SIG-M5 treated with dmso at 0.1 percent for 504 hours (cell line): ENCODE data around the gene ADAMTSL5.

Experiments
- DNase-seq: peaks from one replicate; lab custom pipeline; 2025; ENCODE audit not compliant: unreplicated experiment; lab: John Stamatoyannopoulos, UW

ADAMTSL5 gene

DNA sequence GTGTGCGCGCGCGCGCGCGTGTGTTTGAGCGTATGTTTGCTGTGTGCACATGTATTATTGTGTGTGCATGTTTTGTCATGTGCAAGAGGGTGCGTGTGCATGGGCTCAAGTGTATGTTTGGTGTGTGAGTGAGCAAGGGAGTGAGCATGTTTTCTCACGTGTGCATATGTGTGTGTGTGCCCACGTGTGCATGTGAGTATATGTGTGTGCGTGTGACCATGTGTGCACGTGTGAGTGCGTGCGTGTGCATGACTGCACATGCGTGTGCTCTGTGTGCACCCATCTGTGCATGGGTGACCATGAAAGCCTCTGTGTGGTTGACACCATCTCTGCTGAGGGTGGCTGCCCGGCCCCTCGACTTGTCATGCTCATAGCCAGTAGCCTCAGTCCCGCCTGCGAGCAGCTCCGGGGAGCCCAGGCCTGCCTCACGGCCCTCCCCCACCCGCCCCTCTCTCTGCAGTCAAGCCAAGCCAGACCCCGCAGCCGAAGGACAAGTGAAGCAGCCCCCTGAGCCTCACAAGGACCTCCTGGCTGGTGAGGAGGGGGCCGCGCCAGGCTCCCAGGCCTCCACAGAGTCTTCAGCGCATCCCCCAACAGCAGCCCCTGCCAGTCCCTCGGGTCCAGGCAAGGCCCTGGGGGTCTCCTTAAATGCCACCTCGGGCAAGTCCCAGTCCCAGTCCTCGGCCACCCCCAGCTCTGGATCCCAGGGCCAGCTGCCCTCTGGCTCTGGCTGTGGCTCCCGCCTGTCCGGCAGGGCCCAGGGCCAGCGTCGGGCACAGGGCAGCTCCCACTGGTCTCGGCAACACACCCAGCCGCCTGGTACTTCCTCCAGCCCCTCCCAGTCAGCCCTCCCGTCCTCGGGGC lies 15.9 kb downstream of the ADAMTSL5 start:
- no peak for DNase-seq

DNA sequence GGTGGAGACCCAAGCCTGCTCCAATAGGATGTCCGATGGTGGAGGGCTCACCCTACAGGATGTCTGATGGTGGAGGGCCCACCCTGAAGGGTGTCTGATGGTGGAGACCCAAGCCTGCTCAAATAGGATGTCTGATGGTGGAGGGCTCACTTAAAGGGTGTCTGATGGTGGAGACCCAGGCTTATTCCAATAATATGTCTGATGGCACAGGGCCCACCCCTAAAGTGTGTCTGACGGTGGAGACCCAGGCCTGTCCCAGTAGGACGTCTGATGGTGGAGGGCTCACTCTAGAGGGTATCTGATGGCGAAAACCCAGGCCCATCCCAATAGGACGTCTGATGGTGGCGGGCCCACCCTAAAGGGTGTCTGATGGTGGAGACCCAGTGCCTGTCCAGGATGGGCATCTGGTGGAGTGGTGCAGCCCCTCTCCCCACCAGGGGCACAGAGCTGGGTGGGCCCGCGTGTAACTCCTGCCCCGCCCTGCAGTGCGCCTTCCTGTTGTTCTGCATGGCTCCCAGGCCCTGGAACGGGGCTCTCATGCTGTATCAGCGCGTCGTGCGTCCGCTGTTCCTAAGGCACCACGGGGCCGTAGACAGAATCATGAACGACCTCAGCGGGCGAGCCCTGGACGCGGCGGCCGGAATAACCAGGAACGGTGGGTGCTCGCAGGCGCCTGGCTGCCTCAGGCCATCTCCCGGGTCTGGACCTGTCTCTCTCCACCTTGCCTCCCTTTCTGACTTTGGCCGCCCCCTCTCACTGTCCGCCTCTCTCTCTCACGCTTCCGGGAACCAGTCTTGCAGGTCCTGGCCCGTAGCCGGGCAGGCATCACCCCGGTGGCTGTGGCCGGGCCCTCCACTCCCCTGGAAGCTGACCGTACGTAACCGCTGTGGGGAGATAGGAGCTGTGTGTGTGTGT lies 16.8 kb downstream of the ADAMTSL5 start:
- DNase-seq, result no peak

DNA sequence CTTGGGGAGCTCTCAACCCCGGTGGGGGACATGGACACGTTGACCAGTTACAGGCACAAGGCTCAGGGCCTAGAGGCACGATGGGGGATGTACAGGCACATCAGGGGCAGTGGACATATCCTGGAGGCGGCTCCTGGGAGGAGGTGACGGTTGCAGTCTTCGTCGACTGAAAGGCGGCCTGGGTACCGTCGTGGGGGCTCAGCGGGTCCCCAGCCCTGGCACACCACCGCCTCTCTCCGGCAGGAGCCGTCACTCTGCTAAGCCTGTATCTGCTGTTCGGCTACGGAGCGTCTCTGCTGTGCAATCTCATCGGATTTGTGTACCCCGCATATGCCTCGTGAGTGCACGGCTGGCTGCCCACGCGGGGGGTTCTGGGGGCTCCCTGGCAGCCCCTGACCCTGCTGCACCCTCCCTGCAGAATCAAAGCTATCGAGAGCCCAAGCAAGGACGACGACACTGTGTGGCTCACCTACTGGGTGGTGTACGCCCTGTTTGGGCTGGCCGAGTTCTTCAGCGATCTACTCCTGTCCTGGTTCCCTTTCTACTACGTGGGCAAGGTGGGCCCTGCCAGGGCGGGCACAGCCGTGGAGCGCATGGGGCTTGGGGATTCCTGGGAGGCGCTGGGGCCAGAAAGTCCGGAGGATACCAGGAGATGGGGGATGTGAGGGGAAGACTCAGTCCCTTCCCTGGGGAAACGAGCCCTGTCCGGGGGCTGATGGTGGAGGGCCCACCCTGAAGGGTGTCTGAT lies 17.6 kb downstream of the ADAMTSL5 start:
- DNase-seq, result no peak

DNA sequence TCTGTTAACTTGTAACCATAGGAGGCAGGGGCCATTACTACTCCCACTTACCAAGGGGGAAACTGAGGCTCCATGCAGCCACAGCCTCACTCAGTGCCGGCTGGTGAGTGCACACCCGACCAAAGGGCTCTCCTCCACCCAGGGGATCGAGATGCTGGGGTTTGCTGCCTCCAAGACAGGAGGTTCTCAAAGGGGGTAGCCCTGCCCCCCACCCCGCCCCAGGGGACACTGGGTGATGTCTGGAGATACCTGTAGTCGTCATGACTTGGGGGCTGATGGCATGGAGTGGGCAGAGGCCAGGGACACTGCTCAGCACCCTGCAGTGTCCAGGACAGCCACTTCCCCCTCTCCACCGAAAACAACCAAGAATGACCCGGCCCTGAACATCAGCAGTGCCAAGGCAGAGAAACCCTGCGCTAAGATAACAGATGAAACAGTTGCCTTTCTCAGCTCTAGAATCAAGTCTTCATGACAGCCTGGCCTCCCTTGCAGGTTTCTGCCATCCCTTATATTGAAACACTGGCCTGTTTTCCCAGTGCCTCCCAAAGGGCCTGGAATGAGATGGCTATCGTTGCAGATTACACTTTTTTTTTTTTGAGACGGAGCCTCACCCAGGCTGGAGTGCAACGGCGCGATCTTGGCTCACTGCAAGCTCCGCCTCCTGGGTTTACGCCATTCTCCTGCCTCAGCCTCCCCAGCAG lies 18.6 kb downstream of the ADAMTSL5 start:
- DNase-seq, result no peak

DNA sequence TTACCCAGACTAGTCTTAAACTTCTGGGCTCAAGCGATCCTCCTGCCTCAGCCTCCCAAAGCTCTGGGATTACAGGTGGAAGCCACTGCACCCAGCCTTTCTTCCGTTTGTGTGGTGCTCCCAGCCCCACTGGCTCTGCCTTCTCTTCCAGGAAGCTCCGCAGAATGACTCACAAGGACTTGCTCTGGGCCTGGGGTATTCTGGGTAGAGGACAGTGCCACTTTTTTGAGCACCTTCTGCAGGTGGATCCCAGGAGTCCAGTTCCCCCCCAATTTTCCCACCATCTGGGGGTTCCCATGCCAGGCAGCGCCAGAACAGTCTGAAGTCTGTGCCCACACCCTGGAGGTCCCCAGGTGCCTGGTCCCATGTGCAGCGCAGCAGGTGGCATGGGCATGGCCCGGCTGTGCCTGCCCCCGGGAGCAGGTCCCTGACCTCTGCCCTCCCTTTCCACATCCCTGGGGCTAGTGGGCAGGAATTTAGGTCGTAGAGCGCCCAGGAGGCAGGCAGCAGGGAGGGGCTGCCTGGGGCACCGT lies 20.3 kb downstream of the ADAMTSL5 start:
- DNase-seq, result no peak

DNA sequence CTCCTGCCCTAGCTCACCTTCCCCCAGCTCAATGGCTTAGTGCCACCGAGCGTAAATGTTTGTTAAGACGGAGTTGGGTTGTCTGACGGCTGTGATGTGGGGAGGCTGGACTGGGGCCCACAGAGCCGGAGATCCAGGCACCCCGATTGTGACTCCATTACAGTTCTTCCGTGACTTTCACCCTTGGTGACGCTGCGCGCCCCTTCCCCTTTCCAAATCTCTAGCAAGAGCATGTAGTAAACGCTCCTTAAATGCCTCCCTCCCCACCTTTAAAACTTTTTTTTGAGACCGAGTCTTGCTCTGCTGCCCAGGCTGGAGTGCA lies 21.0 kb downstream of the ADAMTSL5 start:
- no peak for DNase-seq

DNA sequence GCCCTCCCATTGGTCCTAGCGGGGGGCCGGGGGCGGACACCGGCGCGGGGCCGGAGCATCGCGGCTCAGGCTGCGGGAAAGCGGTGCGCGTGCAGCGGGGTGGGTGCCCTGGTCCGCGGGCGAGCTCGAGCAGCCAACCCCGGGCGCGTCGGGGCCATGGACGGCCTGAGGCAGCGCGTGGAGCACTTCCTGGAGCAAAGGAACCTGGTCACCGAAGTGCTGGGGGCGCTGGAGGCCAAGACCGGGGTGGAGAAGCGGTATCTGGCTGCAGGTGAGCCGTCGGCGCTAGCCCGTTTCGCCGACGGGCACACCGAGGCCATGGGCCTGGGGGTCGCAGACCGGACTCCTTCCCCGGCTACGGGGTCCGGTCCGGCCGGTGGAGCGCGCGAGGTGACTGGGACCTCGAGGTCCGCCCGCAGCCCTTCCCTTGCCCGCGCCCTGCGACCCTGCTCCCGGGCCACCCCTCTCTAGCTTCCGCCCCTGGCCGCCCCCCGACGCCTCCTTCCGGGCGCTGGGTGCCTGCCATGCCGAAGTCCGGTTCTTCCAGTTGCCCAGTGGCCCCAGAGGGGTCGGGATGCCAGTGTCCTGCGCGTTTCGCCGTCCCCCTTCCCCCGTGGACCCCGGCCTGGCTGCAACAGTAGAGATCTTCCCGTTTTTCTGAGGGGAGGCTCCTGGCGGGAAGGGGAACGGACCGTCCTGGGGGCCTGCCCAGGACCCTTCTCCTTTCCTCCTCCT lies 21.5 kb downstream of the ADAMTSL5 start, which contains the start of gene REEP6:
REEP6 (plus strand) TSS at position 68 of the 735 bp plus-strand sequence; CDS start at position 157, 89 bp downstream.
- no peak for DNase-seq

DNA sequence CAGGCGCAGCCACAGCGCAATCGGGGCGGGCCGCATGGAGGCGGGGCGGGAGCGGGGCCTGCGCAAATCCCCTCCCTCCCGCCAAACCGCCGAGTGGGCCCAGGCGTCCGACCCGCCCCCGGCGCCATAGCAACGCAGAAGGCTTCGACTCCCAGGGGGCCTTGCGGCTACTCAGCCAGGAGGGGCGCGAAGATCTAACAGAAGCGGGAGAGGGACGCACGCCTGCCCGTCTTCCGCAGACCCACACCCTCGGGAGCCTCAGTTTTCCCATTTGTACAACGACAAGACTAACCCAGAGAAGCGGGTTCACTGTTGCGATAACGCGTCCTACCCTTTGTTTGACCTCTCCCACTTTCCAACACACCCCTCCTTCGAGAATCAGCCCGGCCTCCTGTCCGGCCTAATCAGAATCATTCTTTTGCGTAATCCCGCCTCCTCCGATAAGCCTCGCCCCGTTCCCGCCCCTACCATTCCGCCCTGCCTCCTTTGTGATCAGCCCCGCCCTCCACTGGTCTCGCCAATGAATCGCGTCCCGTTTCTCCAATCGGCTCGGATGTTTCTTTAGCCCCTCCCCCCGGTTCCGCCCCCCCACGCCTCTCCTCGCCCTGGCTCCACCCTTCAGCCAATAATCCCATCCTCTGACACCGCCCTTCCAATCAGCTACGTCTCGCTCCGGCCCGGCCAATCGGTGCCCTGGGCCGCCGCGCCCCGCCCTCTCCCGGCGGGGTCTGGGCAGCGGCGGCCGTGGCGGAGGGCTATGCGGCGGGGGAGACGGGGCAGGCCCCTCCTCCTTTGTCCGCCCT lies 22.3 kb downstream of the ADAMTSL5 start, which contains the start of gene PCSK4:
PCSK4 (minus strand) TSS at position 40 of the 803 bp plus-strand sequence; CDS start at position 36, 4 bp downstream.
- DNase-seq, result peak; percentile 99

DNA sequence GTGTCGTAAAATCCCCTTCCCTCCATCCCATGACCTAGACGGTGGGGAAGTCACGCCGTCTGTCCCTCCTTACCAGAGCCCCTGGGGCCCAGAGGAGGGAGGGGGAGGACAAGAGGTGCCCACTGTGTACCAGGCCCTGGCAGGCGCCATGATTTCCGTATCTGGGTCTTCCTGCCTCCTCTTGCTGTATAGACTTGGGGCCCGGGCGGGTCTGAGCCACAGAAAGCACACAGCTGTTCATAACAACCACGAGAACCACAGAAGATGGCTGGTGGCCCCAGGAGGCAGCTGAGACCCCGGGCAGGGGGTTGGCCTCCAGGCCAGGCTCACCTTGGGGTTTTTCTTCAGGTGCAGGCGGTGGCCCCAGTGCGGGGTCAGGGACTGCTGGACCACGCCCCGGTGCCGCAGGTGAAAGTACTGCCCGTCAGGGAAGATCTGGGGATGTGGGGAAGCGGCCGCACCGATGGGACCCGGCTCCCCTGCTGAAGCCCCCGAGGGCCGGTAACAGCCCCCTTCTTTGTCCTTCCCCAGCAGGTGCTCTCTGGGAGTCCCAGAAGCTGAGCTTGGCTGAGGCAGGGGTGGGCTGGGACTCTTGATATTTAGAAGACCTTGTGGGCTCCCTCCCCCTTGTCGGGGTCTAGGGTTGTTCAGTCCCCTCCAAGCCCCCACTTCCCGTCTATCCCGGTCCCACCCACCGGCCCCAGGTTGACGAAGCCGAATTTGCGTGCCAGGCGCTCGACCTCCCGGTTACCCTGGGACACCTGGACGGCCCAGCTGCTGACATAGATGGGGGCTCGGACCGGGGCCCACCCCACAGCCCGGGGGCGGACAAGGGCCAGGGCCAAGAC lies 23.1 kb downstream of the ADAMTSL5 start:
- DNase-seq, result no peak

DNA sequence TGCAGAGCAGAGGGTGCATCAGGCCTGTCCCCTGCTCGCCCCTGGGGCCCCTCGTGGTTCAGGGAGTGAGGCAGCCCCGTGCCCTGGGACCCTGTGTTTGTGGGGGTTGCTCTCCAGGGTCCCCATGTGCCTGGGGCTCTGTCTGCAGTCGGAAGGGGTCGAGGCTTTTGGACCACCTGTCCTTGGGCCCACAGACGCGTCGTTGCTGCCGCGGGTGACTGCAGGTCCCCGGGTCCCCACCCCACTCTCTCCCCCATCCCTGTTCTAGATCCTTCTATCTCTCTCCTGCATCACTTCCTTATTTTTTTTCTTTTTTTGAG lies 24.6 kb downstream of the ADAMTSL5 start:
- no peak for DNase-seq

DNA sequence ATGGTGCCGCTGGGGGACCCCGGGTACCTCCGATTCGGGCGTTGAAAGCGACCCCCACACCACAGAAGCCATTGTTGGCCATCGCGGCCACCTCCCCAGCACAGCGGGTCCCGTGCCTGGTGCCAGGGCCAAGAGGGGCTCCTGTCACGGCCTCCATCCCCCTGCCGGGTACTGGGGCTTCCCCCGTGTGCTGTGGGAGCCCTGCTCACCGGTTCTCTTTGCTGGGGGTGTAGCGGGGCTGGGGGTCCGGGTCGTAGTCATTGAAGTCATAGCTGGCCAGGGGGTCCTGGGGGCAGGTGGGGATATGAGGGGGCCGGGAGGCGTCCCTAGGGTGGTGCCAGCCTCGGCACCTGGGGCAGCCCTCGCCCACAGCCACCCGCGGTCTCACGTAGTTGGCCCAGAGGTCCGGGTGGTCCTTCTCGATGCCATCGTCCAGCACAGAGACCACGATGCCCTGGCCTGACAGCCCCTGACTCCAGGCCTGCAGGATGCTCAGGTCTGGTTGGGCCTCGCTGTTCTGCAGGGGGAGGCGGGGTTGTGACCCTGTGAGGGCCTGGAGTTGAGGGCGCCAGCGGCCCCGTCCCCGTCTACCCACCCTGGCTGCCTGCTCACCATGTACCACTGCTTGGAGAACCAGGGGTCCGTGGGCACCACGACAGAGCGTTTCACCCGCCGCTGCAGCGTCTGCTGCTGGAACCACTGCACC lies 25.1 kb downstream of the ADAMTSL5 start:
- DNase-seq, result no peak

DNA sequence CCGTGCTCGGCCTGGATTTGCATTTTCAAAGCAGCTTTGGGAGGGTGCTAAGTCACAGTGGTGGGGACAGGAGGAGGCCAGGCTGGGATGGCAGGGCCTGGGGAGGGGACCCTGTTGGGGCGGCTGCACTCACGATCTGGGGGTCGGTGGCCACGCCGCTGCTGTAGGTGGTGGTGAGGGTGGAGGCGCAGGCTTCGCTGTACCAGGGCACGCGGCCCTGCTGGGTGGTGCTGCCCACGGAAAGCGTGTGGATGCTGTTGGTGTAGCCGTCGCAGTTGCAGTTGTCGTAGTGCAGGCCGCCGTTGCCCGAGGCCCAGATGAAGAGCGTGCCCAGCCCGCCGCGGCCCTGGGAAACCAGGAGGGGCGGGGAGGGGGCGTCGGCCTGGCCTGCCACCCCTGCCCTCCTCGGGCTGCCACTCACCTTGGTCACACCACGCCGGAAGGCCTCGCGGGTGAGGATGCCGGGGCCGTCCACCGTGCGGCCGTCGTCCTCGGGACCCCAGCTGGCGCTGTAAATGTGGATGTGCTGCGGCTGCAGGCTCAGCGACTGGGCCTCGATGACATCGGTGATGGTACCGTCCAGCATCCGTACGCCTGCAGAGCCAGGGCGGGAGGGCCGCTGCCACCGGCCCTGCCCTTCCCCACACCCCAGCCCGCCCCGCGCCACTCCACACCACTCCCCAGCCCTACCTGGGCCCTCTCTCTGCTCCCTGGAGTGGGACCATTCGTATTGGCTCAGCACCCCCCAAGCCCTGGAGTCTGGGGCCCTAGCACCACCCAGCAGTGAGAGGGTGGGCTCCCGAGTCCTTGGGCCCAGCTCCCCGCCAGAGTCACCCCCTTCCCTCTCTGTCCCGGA lies 25.9 kb downstream of the ADAMTSL5 start:
- DNase-seq, result no peak

DNA sequence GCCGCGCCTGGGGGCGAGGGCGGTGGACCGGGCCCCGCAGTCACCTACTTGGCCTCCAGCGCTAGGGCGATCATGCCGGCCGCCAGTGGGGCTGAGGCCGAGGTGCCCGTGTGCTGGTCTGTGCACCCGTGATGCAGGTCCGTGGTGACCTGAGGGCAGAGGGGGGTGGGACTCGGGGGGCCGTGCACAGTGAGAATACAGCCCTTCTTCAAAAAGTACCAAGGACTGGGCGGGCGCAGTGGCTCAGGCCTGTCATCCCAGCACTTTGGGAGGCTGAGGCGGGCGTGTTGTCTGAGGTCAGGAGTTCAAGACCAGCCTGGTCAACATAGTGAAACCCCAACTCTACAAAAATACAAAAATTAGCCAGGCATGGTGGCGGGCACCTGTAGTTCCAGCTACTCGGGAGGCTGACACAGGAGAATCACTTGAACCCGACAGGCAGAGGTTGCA lies 28.8 kb downstream of the ADAMTSL5 start:
- no peak for DNase-seq

DNA sequence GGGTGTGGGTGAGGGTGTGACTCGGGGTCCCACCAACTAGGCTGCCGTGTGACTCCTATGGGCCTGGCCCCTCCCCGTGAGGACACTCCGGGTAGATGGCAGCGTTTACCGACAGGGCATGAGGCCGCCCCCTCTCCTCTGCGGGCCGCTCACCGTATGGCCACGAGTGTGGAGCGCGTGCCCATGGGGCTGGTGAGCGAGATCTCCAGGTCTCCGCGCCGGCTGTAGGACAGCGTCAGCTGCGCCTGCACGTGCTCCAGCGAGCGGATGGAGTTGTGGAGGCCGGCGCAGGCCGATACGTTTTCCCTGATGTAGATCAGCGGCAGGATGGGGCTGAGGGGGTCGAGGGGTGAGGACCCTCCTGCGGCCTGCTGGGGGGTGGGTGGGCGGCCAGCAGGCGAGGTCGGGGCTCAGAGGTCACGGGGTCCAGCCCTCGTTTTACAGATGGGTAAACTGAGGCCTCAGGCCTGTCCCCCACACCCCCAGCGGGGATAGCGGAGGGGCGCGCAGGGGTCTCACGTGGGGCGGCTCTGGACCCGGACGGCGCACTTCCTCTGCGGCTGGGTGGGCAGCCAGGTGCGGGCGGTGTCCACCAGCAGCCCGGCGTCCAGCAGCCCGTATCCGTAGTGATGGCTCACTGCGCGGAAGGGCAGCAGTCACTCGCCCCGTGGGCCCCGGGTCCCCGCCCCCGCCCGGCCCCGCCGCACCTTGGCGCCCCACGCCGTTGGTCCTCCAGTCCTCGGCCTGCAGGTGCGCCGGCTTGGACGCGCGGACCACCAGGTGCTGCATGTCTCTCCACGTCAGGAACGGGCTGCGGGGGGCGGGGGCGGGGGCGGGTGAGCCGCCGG lies 29.5 kb downstream of the ADAMTSL5 start:
- DNase-seq, result no peak

DNA sequence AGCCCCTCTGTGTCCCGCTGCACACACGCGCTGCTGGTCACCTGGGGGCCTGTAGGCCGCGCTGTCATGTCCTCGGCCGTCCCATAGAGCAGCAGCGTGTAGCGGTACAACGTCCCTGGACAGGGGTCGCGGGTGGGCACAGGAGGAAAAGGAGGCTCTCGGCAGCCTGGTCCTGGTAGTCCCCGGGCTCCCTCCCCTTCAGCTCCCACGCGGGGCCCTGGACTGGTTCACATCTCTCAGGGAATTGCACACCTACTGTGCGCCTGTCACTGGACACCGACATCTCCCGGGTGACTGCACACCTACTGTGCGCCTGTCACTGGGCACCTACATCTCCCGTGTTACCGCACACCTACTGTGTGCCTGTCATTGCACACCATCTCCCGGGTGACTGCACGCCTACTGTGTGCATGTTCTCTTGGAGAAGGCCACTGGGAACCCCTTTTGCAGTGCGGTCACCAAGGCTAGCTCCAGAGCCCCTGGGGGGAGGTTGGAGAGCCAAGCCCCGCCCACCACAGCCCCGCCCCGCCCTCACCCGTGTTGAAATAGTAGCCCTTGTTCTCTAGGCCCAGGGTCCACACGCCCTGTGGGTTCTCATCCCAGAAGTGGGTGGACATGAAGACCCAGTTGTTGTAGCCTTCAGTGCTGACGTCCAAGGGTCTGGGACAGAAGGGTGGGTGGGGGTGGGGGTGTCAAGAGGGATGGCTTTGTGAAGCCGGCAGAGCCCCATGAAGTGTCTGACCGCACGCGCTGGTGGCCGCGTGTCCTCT lies 30.3 kb downstream of the ADAMTSL5 start:
- no peak for DNase-seq
